Measurements from ENCODE around the gene CHPF.
A peak's percentile ranks its signal among the peaks of the same experiment; 100 is the strongest.

CHPF gene

DNA sequence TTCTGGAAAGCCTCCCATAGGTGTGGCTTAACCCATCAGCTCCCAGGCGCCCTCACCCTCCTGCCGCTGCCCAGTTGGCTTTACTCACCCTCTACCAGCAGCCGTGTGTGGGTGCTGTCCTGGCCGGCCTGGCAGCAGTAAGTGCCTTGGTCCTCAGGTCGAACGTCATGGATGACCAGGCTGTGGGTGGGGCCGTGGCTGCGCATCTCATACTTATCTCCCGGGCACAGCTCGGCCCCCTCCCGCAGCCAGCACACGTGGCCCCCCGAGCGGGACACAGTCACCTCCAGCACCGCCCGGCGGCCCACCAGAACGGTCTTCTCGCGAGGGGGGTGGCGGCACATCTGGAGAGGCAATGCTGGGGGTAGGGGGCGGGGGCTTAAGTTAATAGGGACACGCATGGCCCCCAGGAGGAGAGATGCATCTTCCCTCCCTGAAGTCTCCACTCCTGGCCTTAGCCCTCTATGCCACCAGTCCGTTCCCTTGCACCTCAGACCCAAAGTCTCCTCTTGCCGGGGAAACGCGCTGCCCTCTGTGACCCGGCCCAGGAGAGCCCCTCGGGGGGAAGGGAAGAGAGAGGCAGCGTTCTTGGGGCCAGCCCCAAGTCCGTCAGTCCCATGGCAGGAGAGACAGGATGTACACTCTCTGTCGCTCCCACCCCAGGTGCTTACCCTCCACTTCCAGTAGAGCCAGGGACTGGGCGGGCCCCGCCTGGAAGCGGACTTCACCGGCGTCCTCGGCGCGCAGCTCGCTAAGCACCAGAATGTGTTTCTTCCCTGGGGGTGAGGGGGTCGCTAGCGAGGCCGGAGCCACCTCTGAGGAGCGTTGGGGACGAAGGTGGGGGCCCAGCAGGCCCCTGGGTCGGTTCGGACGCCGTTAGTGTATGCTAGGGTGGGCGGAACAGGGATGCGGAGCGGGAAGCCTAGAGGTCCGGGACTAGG is 8.1 kb upstream of the CHPF start:
- no peak for DNase-seq

DNA sequence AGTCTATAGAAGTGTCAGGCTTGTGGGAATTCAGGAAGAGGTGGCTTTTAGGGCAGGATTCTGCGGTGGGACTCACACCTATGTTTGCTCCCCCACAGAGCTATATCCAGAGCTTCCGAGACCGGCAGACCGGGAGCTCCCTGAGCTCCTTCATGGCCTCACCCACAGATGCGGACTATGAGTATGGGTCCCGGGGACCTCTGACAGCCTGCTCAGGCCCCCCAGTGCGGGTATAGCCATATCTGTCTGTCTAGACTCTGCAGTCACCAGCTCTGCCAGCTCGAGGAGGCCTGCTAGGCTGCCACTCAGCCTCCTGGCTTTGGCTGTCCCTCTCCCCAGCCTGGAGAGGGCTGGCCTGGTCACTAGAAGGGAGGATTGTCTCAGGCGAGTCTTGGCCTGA is 6.0 kb upstream of the CHPF start:
- no peak for DNase-seq

DNA sequence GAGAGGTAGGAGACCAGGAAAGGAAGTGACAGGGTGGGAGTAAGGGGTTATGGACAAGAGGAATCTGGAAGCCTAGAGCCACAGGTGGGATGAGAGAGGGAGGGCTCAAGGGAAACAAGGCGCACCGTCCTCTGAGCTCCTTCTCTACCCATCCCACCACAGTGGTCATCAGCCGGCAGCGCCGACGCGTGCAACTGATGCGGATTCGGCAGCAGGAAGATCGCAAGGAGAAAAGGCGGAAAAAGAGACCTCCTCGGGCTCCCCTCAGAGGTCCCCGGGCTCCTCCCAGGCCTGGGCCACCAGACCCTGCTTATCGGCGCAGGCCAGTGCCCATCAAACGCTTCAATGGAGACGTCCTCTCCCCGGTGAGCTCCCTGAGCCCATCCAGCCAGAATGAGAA is 5.4 kb upstream of the CHPF start:
- no peak for DNase-seq

DNA sequence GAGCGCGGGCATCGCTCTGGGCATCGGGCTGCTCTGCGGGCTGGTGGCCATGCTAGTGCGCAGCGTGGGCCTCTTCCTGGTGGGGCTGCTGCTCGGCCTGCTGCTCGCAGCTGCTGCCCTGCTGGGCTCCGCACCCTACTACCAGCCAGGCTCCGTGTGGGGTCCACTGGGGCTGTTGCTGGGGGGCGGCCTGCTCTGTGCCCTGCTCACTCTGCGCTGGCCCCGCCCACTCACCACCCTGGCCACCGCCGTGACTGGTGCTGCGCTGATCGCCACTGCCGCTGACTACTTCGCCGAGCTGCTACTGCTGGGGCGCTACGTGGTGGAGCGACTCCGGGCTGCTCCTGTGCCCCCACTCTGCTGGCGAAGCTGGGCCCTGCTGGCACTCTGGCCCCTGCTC is 4.0 kb upstream of the CHPF start:
- no peak for DNase-seq

DNA sequence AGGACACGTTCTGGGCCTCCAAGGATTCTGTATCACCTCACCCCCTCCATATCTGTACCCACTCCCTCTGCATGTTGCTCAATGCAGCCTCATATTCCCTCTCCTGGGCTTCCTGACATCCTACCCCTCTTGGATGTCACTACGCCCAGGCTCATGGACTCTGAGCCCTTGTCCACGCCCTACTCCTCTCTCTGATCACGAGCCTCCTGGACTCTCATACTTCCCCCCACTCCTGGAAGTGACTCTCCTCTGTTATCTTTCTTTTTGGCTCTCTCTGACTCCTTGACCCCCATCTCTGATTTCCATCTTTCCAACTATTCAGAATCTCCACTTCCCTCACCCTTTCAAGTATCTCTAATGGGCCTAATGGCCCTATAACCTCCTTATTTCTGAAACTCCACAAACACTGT is 2.3 kb upstream of the CHPF start:
- DNase-seq = no peak

DNA sequence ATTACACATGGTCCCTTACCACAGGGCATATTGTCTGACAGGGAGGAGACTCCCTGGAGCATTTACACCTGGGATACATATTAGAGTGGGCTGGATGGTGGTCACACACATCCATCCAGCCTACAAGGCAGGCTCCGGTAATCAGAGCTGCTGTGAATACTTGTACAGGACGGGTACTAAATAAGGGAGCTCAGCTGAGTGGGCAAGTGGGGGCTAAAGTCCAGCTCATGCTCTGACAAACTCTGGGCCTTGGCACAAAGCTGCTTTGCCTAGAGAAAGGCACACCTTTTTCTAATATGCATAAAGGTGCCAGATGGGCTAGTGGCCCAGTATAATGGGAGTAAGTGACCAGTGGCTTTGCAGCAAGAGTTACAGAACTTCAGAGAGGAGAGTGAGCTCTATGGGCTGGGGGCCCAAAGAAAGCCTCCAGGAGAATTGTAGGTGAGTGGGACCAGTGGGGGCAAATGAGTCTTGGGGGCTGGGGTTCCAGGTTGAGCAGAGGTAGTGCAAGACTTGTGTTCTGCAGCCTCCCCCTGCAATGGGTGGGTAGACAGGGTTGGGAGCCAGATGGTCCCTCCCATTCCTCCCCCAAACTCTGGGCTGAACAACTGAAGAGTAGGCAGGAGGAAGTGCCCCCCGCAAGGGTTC is 1.8 kb upstream of the CHPF start:
- DNase-seq = no peak

DNA sequence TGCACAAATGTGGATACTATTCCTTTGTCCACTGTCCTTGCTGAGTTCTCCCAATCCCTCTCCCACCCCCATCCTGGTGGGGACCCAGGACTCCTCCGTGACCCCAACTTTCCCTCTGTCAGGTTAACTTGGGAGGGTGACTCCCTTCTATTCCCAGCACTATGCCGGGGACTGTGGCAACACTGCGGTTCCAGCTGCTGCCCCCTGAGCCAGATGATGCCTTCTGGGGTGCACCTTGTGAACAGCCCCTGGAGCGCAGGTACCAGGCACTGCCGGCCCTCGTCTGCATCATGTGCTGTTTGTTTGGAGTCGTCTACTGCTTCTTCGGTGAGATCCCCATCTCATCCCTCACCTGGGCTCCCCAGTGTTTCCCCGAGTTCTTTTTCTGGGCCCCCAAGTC is 958 bp upstream of the CHPF start:
- DNase-seq = no peak

DNA sequence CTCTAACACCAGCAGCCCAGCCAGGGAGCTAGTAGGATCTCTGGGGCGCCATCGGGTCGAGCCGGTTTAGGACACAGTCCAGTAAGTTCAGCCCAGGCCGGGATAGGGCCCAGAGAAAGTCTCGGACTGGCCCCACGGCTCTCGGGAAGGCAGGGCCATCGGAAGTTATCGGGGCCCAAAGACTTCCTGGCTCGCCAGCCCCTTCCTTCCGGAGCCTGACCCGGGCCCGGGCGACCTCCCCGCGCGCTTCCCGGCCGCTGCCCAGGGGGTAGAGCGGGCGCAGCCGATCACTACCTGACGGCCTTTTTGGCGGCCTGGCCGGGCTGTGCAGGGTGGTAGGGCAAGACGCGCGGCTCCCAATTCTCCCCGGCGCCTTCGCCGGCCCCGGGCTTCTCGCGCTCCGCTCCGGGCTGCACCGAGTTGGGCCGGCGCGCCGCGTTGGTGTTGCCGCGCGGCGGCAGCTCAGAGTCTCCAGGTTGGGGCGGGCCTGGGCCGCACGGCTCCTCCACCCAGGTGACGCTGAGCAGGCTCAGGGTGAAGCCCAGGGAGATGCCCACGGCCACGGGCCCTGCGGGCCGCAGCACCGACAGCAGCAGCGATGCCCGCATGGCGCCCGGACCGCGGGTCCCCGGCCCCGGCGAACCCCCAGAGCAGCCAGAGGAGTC is 546 bp downstream of the CHPF start:
- DNase-seq = no peak

DNA sequence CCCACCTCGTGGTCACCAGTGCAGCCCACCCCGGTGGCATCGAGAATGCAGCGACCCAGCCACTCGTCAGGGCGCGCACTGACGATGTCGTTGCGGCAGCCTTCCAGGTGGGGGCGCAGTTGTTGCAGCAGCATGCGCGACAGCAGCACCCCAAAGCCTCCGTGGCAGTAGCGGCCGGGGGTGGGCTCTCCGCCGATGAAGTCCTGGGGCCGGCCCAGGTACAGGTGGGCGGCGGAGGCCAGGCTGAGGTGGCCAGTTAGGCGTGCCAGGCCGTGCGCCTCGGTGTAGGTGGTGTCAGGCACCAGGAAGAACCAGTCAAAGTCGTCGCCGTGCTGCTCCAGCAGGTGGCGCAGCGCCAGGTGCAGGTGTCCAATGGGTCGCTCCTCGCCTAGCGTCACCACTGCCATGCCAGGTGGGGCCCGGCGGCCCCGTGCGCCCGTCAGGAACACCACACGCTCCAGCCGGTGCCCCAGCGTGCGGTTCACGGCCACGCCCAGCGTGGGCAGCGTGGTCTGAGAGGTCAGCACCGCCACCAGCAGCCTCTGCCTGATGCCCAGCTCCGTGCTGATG is 1.9 kb downstream of the CHPF start:
- DNase-seq = peak; percentile 89

DNA sequence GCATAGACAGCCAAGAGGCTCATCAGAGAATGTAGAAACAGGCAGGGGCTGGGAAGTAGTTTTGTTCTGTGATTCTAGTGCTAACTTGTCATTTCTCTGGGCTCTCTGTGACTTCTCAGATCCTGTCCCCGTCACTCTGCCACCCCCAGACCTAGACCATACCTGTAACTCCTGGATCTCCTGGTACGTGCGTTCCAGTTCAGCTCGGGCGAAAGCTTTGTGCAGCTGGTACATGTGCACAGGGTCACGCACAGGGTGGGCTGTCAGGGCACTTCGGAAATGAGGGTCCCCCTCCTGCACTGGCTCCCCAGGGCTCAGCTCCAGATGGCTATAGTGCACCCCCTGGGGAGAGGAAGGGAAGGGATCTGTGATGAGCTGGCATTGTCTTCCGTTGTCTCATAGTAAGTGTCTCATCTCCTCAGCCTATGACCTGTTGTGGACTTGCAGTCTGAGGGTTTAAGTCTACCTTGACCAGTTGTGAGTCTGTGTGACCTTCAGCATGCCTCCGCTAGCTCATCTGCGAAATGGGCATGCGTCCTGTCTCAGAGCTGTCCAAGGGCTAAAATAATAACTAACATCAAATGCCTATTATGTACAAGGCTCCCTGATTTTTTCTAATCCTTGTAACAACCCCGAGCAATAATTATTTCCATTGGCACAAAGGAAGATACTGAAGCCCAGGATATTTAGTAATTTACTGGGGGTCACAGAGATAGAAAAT is 2.7 kb downstream of the CHPF start:
- no peak for DNase-seq

DNA sequence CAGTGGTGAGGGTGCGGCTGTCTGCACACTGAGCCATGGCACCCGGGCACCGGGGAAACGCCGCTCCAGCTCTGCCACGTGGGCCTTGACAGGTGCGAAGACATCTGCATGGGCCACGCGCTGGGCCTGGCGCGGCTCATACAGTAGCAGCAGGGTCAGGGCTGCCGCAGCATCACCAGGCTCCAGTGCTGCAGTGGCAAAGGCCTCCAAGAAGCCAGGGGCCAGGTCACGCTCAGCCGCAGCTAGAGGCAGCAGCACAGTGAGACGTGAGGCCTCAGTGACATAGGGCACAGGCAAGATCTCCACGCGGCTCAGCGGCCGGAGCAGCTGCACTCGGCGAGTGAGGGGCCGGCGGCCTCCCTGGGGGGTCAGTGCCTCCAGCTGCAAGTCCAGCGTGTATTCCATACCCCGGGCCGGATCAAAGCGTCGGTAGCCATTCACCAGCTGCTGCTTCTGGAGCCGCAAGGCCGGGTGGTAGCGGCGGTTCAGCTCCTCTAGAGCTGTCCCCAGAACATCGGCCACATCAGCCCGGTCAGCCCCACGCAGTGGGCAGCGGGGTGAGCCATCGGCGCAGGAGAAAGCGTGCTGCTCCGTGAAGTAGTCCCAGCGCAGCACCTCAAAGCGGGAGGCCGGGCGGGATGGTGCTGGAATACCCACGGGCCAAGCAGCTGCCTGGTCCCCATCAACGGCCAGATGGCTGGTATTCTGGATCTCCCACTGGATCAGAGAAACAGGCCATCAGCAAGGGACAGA is 3.5 kb downstream of the CHPF start:
- DNase-seq = no peak

DNA sequence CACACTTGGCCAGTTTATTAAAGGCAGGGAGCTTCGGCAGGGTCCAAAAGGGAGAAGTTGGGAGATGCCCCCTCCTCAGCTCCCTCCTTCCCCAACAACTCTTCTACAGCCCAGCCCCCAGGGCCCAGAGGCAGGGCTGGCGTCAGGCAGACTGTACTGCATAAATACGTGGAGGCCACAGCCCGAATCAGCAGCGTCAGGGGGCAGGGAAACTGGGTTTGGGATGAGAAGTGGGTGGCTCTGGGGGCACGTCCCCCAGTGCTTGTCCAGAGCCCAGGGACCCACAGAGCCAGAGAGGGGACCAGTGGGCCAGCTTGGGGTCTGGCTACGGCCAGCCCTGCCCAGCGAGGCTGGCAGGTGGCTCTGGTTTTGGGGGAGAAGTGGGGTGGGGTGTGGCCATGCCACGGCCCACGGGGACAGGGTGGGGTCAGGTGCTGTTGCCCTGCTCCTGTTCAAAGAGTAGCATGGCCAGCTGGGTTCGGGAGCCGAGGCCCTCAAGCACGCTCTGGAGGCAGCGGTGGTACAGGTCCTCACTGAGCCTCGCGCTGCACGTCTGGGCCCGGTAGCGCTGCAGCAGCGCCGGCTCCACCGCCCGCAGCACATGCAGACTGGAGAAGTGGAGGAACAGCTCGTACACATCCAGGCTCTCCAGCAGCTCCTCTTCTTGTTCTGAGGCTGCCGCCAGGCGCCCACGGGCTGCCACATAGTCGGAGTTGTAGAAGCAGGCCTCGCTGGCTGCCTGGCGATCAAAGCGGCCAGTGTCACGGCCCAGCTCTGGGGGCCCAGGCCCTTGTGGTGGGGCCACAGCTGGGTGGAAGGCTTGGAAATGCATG is 4.4 kb downstream of the CHPF start:
- no peak for DNase-seq

DNA sequence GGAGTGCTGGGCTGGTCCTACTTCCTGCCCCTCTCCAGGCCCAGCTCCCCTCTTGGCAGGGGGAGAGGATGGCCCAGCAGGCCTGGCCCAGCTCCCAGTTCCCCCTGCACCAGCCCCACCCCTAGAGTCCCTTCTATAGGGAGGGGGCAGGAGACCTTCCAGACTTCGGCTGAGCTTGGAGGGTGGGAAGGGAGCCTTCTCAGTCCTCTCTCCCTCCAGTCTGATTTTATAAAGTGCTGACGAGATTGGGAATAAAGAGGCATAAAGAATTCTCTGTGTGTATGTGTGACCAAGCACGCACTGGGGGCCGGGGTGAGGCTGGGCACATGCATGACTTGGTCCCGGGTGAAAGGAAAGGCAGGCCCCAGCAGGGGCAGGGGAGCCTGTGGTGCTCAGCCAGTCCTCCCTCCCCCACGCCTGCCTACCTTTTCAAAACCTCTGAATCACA is 5.1 kb downstream of the CHPF start:
- no peak for DNase-seq

DNA sequence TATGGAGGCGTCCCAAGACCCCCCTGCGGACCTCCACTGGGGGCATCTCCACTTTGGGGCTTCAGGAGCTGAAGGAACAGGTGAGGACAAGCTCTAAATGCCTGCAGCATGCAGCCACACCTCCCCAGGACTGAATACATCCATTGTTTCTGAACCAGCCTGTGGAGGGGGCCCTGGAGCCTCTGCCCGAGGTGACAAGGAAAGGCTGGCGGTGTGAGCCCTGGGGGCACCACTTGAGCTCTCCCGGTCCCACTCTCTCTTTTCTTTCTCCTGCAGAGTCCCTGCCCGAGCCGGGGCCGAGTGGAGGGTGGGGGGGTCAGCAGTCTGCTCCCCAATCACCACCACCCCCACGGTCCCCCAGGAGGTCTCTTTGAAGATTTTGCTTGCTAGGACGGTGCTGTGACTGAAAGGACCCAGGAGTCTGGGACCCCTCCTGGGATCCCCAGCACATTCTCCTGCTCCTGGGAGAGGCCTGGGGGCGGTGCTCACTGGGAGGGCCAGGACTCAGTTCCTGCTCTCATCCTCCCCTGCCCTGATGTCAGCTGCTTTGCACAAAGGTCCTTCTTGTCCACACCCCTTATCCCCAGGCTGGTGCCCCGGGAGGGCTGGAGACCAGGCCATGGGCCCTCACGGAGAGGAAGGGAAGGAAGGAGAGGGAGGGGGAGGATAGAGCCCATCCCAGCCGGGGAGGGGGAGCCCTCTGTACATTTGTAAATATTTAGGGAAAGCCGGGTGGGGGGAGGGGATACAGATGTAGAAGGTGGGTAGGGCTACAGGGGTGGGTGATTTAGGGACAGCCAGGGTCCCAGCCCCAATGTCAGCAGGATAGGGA is 5.7 kb downstream of the CHPF start:
- DNase-seq = no peak

DNA sequence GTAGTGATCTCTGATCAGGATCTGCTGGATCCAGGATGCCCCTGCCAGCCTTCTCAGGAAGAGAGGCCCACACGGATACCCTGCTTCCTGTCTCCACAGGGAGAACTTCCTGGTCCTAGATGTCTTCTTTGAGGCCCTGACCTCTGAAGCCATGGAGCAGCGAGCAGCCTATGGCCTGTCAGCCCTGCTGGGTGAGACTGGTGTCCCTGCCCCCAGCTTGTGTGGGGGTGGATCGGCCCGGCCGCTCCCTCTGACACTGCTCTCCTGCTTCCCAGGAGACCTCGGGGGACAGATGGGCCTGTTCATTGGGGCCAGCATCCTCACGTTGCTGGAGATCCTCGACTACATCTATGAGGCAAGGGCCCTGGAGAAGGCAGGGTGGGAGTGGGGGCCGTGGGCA is 6.6 kb downstream of the CHPF start:
- DNase-seq = no peak

DNA sequence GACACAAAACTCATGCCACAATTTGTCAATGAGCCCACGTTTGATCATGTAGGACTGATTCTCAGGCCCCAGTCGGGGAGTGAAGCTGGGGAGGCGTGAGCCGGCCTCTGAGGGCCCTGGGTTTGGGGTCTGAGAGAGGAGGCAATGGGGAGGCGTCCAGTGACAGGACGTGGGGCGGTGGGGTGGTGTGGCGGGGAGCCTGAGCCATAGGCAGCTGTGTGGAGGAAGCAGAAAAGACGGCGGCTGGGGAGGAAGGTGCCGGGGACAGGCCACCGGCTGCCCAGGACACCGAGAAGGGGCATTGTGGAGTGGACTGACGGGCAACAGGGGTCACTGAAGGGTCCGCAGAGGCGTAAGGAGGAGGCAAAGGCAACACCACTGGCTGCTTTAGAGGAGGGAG is 7.2 kb downstream of the CHPF start:
- no peak for DNase-seq

DNA sequence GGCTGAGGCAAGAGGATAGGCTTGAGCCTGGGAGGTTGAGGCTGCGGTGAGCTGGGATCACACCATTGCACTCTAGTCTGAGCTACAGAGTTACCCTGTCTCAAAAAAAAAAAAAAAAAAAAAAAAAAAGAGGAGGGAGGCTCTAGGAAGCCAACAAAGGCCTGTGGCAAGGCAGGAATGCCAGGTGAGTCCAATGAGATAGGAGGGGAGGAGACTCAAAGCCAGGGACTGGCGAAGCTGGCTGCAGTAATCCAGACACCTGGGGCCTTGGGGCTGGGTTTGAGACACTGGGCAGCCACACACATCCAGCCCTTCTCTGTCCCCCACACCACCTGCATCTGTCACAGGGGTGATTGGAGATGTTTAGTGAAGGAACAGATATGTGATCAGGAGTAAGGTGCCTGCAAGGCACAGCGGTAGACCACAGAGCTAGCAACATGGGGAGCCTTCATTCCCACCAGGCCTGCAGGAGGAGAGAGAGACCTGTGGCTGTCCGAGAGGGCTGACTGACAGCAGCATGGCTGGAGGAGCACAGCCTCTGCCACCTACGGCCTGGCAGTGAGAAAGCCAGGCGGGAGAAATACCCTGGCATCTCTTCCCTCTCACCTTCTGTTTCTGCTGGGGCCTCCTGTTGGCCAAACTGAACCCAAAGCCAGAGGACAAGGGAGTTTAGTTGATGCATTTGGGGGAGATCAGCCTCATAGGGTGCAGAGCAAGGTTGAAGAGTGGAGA is 9.5 kb downstream of the CHPF start:
- DNase-seq = no peak

DNA sequence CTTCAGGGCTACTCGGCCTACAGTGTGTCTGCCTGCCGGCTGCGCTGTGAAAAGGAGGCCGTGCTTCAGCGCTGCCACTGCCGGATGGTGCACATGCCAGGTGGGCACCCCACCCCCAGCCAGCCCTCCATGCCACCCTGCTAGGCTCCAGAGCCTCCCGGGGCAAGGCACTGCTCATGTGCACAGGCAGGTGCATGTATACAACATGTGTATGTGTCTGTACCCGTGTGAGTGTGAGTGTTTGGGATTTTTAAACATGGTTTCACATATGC is 11.3 kb downstream of the CHPF start:
- no peak for DNase-seq

DNA sequence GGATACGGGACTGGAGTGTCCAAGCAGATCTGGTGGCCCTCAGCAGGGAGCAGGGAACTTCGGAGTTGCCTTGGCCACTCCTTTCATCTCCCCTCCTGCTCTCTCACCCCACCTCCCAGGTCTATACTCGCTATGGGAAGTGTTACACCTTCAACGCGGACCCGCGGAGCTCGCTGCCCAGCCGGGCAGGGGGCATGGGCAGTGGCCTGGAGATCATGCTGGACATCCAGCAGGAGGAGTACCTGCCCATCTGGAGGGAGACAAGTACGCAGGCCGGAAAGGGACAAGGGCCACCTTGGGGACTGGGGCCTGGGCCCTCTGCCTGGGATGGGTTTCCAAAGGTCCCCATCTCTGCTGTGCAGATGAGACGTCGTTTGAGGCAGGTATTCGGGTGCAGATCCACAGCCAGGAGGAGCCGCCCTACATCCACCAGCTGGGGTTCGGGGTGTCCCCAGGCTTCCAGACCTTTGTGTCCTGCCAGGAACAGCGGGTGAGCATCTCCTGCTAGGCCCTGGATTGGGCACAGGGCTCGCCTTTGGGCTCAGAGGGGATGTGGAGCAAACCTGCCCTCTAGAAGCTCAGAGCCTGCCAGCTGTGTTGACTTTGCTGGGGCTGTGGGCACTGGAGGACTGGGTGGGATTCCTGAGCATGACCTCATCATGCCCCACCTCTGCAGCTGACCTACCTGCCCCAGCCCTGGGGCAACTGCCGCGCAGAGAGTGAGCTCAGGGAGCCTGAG is 11.8 kb downstream of the CHPF start:
- no peak for DNase-seq
